Nephron progenitor cell (in vitro differentiated cells): ENCODE measurements around the gene LRRN2.

ENCODE experiments used
- DNase-seq: peaks from one replicate; pipeline ENCODE4 v3.0.0; 2021
- H3K27ac Mint-ChIP-seq: 2 replicates; pipeline ENCODE4 v1.8.0; 2021; ENCODE audit warnings: mild to moderate bottlenecking, moderate library complexity, mixed read lengths
- H3K27me3 Mint-ChIP-seq: 2 replicates; pipeline ENCODE4 v1.8.0; 2021; ENCODE audit warnings: mild to moderate bottlenecking, low read depth, mixed read lengths; ENCODE audit not compliant: poor library complexity
- H3K36me3 Mint-ChIP-seq: 2 replicates; pipeline ENCODE4 v1.8.0; 2021; ENCODE audit warnings: low read depth, mixed read lengths
- H3K4me1 Mint-ChIP-seq: 2 replicates; pipeline ENCODE4 v1.8.0; 2021; ENCODE audit warnings: mixed read lengths
- H3K4me3 Mint-ChIP-seq: 2 replicates; pipeline ENCODE4 v1.8.0; 2021; ENCODE audit warnings: mild to moderate bottlenecking, moderate library complexity, mixed read lengths
- H3K9me3 Mint-ChIP-seq: 2 replicates; pipeline ENCODE4 v1.8.0; 2021; ENCODE audit warnings: mild to moderate bottlenecking, moderate library complexity, mixed read lengths
- TF ChIP-seq, protein P1 (sequence below): fragments of 200-600 bp; sonication (generic); IDR thresholded peaks from 2 replicates; pipeline ENCODE4 v1.5.0; 2021; ENCODE audit warnings: antibody characterized with exemption

The LRRN2 gene

DNA sequence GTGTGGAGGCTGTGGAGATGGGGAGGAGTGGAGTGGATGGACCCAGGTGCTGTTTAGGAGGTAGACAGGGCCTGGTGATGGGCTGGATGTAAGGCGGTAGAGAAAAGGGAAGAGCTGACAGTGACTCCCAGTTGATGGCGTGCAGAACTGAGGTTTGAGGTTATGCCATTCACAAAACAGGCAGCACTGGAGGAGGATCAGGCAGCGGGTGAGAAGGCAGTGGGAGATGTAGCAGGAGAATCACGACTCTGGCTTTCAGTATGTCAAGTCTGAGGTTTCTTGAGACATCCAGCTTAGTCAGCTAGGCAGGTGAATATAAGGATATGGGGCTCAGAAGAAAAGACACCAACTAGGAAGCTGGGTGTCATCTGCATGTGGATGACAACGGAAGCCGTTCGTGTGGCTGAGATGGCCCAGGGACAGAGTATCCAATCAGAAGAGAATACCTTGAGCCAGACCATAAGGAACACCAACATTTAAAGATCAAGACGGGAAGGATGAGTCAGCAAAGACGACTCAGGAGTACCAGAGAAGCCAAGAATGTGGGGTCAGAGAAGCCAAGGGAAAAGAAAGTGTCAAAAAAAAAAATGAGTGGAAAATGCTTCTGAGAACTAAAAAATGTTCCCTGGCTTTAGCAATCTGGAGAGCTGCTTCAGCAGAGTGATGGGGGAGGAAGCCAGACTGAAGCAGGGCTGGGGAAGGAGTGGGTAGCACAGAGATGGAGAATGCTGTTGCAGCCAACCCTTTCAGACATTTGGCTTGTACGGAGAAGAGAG lies 15.2 kb downstream of the LRRN2 start:
- Mint-ChIP-seq H3K27ac (no peak overlapping the region), H3K4me1 (peaks cover 20% of the 10 kb centered on the region), H3K9me3 (no peaks in the 10 kb centered on the region), H3K36me3 (no peaks in the 10 kb centered on the region), H3K4me3 (no peak overlapping the region), H3K27me3 (peaks cover 5% of the 10 kb centered on the region)
- DNase-seq: no peak
- TF ChIP-seq, protein P1, sequence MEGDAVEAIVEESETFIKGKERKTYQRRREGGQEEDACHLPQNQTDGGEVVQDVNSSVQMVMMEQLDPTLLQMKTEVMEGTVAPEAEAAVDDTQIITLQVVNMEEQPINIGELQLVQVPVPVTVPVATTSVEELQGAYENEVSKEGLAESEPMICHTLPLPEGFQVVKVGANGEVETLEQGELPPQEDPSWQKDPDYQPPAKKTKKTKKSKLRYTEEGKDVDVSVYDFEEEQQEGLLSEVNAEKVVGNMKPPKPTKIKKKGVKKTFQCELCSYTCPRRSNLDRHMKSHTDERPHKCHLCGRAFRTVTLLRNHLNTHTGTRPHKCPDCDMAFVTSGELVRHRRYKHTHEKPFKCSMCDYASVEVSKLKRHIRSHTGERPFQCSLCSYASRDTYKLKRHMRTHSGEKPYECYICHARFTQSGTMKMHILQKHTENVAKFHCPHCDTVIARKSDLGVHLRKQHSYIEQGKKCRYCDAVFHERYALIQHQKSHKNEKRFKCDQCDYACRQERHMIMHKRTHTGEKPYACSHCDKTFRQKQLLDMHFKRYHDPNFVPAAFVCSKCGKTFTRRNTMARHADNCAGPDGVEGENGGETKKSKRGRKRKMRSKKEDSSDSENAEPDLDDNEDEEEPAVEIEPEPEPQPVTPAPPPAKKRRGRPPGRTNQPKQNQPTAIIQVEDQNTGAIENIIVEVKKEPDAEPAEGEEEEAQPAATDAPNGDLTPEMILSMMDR: no peak

- peaks cover 19% of the 10 kb centered on the region for H3K4me1 Mint-ChIP-seq
- DNase-seq: no peak
- no peak overlapping the region for H3K4me3 Mint-ChIP-seq
- TF ChIP-seq, protein P1: no peak
- no peaks in the 10 kb centered on the region for H3K36me3 Mint-ChIP-seq
- H3K9me3 Mint-ChIP-seq: no peaks in the 10 kb centered on the region
- no peak overlapping the region for H3K27ac Mint-ChIP-seq
- H3K27me3 Mint-ChIP-seq: peaks cover 6% of the 10 kb centered on the region
These were observed 16.0 kb downstream of the LRRN2 start for GRCh38 chr1:204669579-204669978.

GRCh38 chr1:204664384-204664651 lies 21.2 kb downstream of the LRRN2 start:
- Mint-ChIP-seq H3K27ac (no peak overlapping the region), H3K36me3 (no peaks in the 10 kb centered on the region), H3K4me3 (no peak overlapping the region), H3K4me1 (peaks cover 18% of the 10 kb centered on the region), H3K27me3 (peaks cover 22% of the 10 kb centered on the region), H3K9me3 (no peaks in the 10 kb centered on the region)
- TF ChIP-seq, protein P1: no peak
- DNase-seq: no peak

DNA sequence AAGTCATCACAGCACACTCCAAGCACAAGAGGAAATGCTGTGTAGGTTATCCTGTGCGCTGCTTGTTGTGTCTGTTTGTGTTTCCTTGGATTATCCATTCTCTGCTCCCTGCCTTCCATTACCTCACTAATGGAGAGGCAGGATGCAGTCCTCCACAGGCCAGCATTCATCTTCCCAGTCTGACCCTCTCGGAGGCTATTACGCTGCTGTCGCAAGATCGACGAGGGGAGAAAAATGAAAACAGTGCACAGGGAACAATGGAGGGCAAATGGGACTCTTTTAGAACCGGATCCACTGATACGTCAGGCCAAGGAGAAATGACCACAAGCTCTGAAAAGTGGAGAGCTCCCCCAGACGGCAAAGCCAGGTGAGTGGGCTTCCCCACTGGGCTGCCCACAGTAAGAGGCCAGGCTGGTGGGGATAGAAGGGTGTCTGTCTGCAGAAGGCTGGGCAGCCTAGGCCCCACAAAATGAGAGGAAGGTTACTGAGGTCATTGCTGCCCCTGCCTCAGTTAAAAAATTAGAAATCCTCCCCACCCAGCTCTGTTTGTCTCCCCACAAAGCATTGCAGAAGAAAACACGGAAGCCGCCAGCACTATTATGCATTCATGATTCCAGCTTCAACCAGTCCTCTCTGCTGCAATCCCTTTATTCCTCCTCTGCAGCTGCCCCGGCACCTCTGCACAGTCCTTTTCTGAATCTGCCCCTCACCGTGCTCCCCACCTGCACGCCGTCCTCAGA lies 21.7 kb downstream of the LRRN2 start:
- TF ChIP-seq, protein P1: no peak
- H3K4me1 Mint-ChIP-seq: peaks cover 18% of the 10 kb centered on the region
- no peaks in the 10 kb centered on the region for H3K9me3 Mint-ChIP-seq
- H3K36me3 Mint-ChIP-seq: no peaks in the 10 kb centered on the region
- H3K27ac Mint-ChIP-seq: no peak overlapping the region
- peaks cover 22% of the 10 kb centered on the region for H3K27me3 Mint-ChIP-seq
- no peak overlapping the region for H3K4me3 Mint-ChIP-seq
- no peak for DNase-seq

DNA sequence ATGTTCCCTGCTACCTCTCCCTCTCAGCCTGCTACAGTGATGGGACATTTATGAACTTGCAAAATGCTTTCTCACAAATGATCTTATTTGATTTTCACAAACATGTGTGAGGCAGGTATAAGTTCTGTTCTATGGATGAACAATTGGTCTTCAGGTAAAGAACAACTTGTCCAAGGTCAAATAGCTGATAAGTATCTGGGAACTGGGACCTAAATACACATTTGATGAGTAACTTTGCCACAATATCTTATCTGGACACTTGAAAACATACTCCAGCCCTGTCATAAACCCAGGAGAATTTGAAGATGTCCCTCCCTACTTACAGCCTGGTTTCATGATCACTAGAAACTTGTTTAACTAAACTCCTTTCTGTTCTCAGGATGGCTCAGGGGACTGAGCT lies 23.0 kb downstream of the LRRN2 start:
- TF ChIP-seq, protein P1: no peak
- H3K27me3 Mint-ChIP-seq: peaks cover 22% of the 10 kb centered on the region
- peaks cover 18% of the 10 kb centered on the region for H3K4me1 Mint-ChIP-seq

DNA sequence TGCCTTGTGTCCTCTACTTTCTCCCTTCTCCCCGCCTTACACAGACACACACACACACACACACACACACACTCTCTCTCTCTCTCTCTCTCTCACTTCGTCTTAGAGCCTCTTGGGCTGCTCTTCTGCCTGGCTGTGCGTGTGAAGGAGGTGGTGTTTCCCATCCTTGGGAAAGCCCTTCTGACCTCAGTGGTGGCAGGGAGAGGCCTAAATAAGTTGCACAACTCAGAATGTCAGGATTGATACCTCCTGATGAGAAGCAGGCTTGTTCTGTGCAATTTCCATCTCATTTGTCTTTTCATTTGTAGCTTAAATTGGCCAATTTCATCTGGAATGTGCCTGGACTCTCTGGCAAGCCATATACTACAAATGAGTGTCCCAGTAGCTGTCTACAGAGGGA lies 25.0 kb downstream of the LRRN2 start:
- TF ChIP-seq, protein P1: no peak
- H3K9me3 Mint-ChIP-seq: no peaks in the 10 kb centered on the region
- H3K27ac Mint-ChIP-seq: no peak overlapping the region
- peaks cover 34% of the 10 kb centered on the region for H3K27me3 Mint-ChIP-seq
- no peak for DNase-seq
- no peak overlapping the region for H3K4me3 Mint-ChIP-seq
- peaks cover 18% of the 10 kb centered on the region for H3K4me1 Mint-ChIP-seq
- no peaks in the 10 kb centered on the region for H3K36me3 Mint-ChIP-seq

More for the DNA sequence above, 23.0 kb downstream of the LRRN2 start:
- H3K4me3 Mint-ChIP-seq: no peak overlapping the region
- no peaks in the 10 kb centered on the region for H3K36me3 Mint-ChIP-seq
- H3K9me3 Mint-ChIP-seq: no peaks in the 10 kb centered on the region
- no peak for DNase-seq
- H3K27ac Mint-ChIP-seq: no peak overlapping the region
